SH-SY5Y (cell line): ENCODE results near the gene TMCO4.

Experiments
- GATA2 ChIP-seq: IDR thresholded peaks from 2 replicates; pipeline ENCODE4 v1.6.1; 2011; ENCODE audit warnings: mild to moderate bottlenecking, low read depth, low read length
- GATA3 ChIP-seq: IDR thresholded peaks from 2 replicates; pipeline ENCODE4 v1.6.1; 2011; ENCODE audit warnings: low read depth, mild to moderate bottlenecking, low read length, moderate library complexity

The TMCO4 gene

GRCh38 chr1:19684677-19685076, 115.0 kb downstream of the TMCO4 start:
- TF ChIP-seq GATA3 (no peak), GATA2 (no peak)

- no peak for TF ChIP-seq GATA2
- TF ChIP-seq GATA3: no peak
These were observed 116.4 kb downstream of the TMCO4 start for GRCh38 chr1:19683351-19683750.

- TF ChIP-seq GATA3 (no peak), GATA2 (no peak)
These were observed 116.8 kb downstream of the TMCO4 start for GRCh38 chr1:19682901-19683300.

- no peak for TF ChIP-seq GATA2
- TF ChIP-seq GATA3: no peak
These were observed 117.5 kb downstream of the TMCO4 start for GRCh38 chr1:19682257-19682656.

GRCh38 chr1:19680644-19681043, 119.1 kb downstream of the TMCO4 start:
- TF ChIP-seq GATA3: no peak
- TF ChIP-seq GATA2: no peak

GRCh38 chr1:19679691-19680090, 120.0 kb downstream of the TMCO4 start:
- TF ChIP-seq GATA2 (no peak), GATA3 (no peak)

GRCh38 chr1:19678931-19679453, 120.7 kb downstream of the TMCO4 start:
- no peak for TF ChIP-seq GATA3
- TF ChIP-seq GATA2: no peak

GRCh38 chr1:19678493-19678892, 121.2 kb downstream of the TMCO4 start:
- TF ChIP-seq GATA2 (no peak), GATA3 (no peak)

- TF ChIP-seq GATA2: no peak
- TF ChIP-seq GATA3: no peak
These were observed 123.2 kb downstream of the TMCO4 start for GRCh38 chr1:19676438-19676922.

- no peak for TF ChIP-seq GATA3
- TF ChIP-seq GATA2: no peak
These were observed 123.9 kb downstream of the TMCO4 start for GRCh38 chr1:19675797-19676196.

- no peak for TF ChIP-seq GATA3
- TF ChIP-seq GATA2: no peak
These were observed 127.5 kb downstream of the TMCO4 start for GRCh38 chr1:19672237-19672636.

GRCh38 chr1:19670787-19671186, 128.9 kb downstream of the TMCO4 start:
- TF ChIP-seq GATA2: no peak
- TF ChIP-seq GATA3: no peak

GRCh38 chr1:19668888-19669287, 130.8 kb downstream of the TMCO4 start:
- TF ChIP-seq GATA2: no peak
- TF ChIP-seq GATA3: no peak

GRCh38 chr1:19665496-19666465, 133.9 kb downstream of the TMCO4 start:
- TF ChIP-seq GATA2 (no peak), GATA3 (no peak)

GRCh38 chr1:19665186-19665495, 134.6 kb downstream of the TMCO4 start:
- TF ChIP-seq GATA3: no peak
- no peak for TF ChIP-seq GATA2
